Measurements from ENCODE around the gene KCTD3.

Gene KCTD3

GRCh38 chr1:215661033-215661432 lies 93.9 kb downstream of the KCTD3 start:
- no peak for DNase-seq

GRCh38 chr1:215665215-215665614 lies 98.1 kb downstream of the KCTD3 start:
- no peak for DNase-seq

GRCh38 chr1:215667761-215668160 lies 100.7 kb downstream of the KCTD3 start:
- DNase-seq, result no peak

GRCh38 chr1:215669806-215670491 lies 102.8 kb downstream of the KCTD3 start:
- no peak for DNase-seq

Measured in activated CD8-positive, alpha-beta memory T cell treated with anti-CD3 and anti-CD28 coated beads, Interleukin-2, amount 50 U/mL, for 4 hours (primary cell).